CD4-positive, CD25-positive, alpha-beta regulatory T cell (primary cell): Measurements from ENCODE around the gene SCLY. TPM values are rescaled to one million over a fixed set of nuclear protein-coding genes. Genes with fewer than 3 reads are reported as not detected.
A peak's percentile ranks its signal among the peaks of the same experiment; 100 is the strongest.

ENCODE experiments used
- ATAC-seq, 2 donors: fragments of 150-1000 bp; cut with Tn5 transposase; one replicate each; pipeline ENCODE4 v1.10.0; 2021; ENCODE audit warnings: low read depth in 2 of 2, moderate number of reproducible peaks in 2 of 2, moderate library complexity in 1 of 2
- DNase-seq, 3 donors: peaks; one replicate each; pipeline versions ENCODE4 v3.0.0 to v3.0.0-alpha.2; 2012 to 2022; ENCODE audit warnings: mixed read lengths in 1 of 3
- H3K27ac ChIP-seq: one replicate; pipeline ENCODE4 v1.7.0; 2013; ENCODE audit warnings: mild to moderate bottlenecking, low read length; ENCODE audit not compliant: insufficient read depth, poor library complexity, severe bottlenecking
- H3K27me3 ChIP-seq: one replicate; pipeline ENCODE4 v1.7.0; 2013; ENCODE audit warnings: low read length; ENCODE audit not compliant: control insufficient read depth, insufficient read depth
- H3K36me3 ChIP-seq: one replicate; pipeline ENCODE4 v1.7.0; 2013; ENCODE audit warnings: mild to moderate bottlenecking, low read length, moderate library complexity; ENCODE audit not compliant: control insufficient read depth, insufficient read depth
- H3K4me1 ChIP-seq: 2 replicates; pipeline ENCODE4 v1.7.0; 2013; ENCODE audit warnings: mild to moderate bottlenecking, low read length; ENCODE audit not compliant: insufficient read depth, control insufficient read depth, poor library complexity, severe bottlenecking
- H3K4me3 ChIP-seq: one replicate; pipeline ENCODE4 v1.7.0; 2013; ENCODE audit warnings: low read depth, mild to moderate bottlenecking, low read length, moderate library complexity
- H3K9me3 ChIP-seq, 2 experiments: 1 replicate in 1 of 2; 2 replicates in 1 of 2; pipeline ENCODE4 v1.7.0; 2013; ENCODE audit warnings: low read length in 2 of 2, mild to moderate bottlenecking in 1 of 2, moderate library complexity in 1 of 2; ENCODE audit not compliant: control insufficient read depth in 2 of 2
- H3K27ac Mint-ChIP-seq, 3 donors: one replicate each; pipeline ENCODE4 v1.8.0; 2020 to 2022; ENCODE audit warnings: mild to moderate bottlenecking in 3 of 3, mixed read lengths in 3 of 3, moderate library complexity in 2 of 3
- H3K27me3 Mint-ChIP-seq: one replicate; pipeline ENCODE4 v1.8.0; 2022; ENCODE audit warnings: mild to moderate bottlenecking, mixed read lengths
- H3K36me3 Mint-ChIP-seq: one replicate; pipeline ENCODE4 v1.8.0; 2020; ENCODE audit warnings: mixed read lengths
- H3K4me1 Mint-ChIP-seq, 4 donors: one replicate each; pipeline ENCODE4 v1.8.0; 2020 to 2022; ENCODE audit warnings: mixed read lengths in 4 of 4, mild to moderate bottlenecking in 1 of 4
- H3K4me3 Mint-ChIP-seq, 4 donors: one replicate each; pipeline ENCODE4 v1.8.0; 2020 to 2022; ENCODE audit warnings: mild to moderate bottlenecking in 4 of 4, mixed read lengths in 4 of 4, moderate library complexity in 3 of 4
- H3K9me3 Mint-ChIP-seq, 7 donors: one replicate each; pipeline ENCODE4 v1.8.0; 2020 to 2022; ENCODE audit warnings: mixed read lengths in 7 of 7, mild to moderate bottlenecking in 3 of 7, moderate library complexity in 2 of 7
- polyA plus RNA-seq, 4 donors: library from polyadenylated mRNA; unstranded; fragments of 300-500 nt; fragmentation: Illumina TruSeq; gene quantifications; one replicate each; pipeline ENCODE4 v1.2.3, GENCODE V29; 2021
- total RNA-seq: library from RNA; stranded (reverse); gene quantifications from one replicate; pipeline ENCODE4 v1.2.3, GENCODE V29; 2022

Gene SCLY
- total and polyA plus RNA-seq, 5 donors from 2014 or later = 10.3 to 17.8 (median 15.6) TPM

- Mint-ChIP-seq H3K9me3 (no peaks in the 10 kb centered on the region), H3K27me3 (no peaks in the 10 kb centered on the region), H3K4me1 (peaks cover 0 to 8% (median 2%) of the 10 kb centered on the region in 4 donors), H3K4me3 (no peak overlapping the region), H3K27ac (peak overlapping the region in 1 of 3 donors; percentile 15), H3K36me3 (peaks cover 65% of the 10 kb centered on the region)
- H3K9me3 ChIP-seq = no peaks in the 10 kb centered on the region
- H3K27me3 ChIP-seq = no peaks in the 10 kb centered on the region
- peaks cover 45% of the 10 kb centered on the region for H3K36me3 ChIP-seq
- no peaks in the 10 kb centered on the region for H3K4me1 ChIP-seq
- DNase-seq (no peak), ATAC-seq (no peak)
- H3K4me3 ChIP-seq = no peak overlapping the region
- H3K27ac ChIP-seq = no peak overlapping the region
Observed at GRCh38 chr2:238040918-238041317, 19.9 kb upstream of the SCLY start.

GRCh38 chr2:238042090-238042489 is 18.7 kb upstream of the SCLY start:
- H3K36me3 ChIP-seq = peaks cover 39% of the 10 kb centered on the region
- no peaks in the 10 kb centered on the region for H3K27me3 ChIP-seq
- H3K27ac ChIP-seq = peak overlapping the region; percentile 23
- Mint-ChIP-seq H3K4me3 (no peak overlapping the region), H3K27ac (no peak overlapping the region), H3K4me1 (peaks cover 0 to 8% (median 3%) of the 10 kb centered on the region in 4 donors), H3K9me3 (peaks cover 0 to 6% (median 0%) of the 10 kb centered on the region in 7 donors), H3K36me3 (peaks cover 70% of the 10 kb centered on the region), H3K27me3 (no peaks in the 10 kb centered on the region)
- no peak overlapping the region for H3K4me3 ChIP-seq
- ATAC-seq = no peak
- H3K9me3 ChIP-seq = no peaks in the 10 kb centered on the region
- DNase-seq = peak in 1 of 3 donors; percentile 20
- H3K4me1 ChIP-seq = no peaks in the 10 kb centered on the region

DNA sequence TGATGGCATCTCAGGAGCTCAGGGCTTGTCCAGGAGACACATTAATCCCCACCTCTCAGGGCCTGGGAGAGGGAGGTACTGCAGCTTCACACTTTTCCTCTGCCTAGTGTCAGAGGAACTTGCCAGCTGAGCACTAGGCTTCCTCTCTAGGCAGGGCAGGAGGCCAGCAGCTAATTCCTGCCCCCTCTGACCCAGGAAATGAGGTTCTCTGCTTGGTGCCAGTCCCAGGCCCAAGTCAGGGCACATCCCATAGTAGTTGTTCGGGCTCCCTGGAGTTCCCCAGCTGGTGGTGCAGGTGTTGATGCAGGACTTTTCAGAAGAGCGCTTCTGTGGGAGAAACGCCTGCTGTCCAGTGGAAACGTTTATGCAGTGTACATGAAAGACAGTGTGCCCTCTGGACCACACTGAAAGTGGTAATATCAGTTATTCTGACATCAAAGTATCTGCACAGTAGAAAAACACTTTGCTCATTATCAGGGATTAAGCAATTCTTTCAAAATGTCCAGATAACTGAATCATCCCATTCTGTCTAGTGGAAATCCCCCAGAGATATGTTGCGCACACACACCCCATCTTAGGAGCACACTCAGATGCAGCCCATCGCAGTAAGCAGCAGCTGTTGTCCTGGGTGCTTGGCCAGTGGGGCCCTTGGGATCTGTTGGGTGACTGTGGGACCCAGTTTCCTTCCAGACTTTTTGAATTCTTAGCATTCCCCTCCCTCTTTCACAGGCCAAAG is 17.8 kb upstream of the SCLY start:
- Mint-ChIP-seq H3K4me3 (no peak overlapping the region), H3K9me3 (peaks cover 0 to 9% (median 4%) of the 10 kb centered on the region in 7 donors), H3K4me1 (peaks cover 0 to 8% (median 3%) of the 10 kb centered on the region in 4 donors), H3K36me3 (peaks cover 68% of the 10 kb centered on the region), H3K27me3 (no peaks in the 10 kb centered on the region), H3K27ac (peak overlapping the region in 2 of 3 donors; percentile 14 to 79)
- DNase-seq = no peak
- no peak overlapping the region for H3K27ac ChIP-seq
- ATAC-seq = no peak
- no peaks in the 10 kb centered on the region for H3K4me1 ChIP-seq
- H3K36me3 ChIP-seq = peaks cover 31% of the 10 kb centered on the region
- peaks cover 0 to 1% of the 10 kb centered on the region in 2 experiments for H3K9me3 ChIP-seq
- no peak overlapping the region for H3K4me3 ChIP-seq
- H3K27me3 ChIP-seq = no peaks in the 10 kb centered on the region

- Mint-ChIP-seq H3K4me3 (no peak overlapping the region), H3K9me3 (peaks cover 0 to 13% (median 5%) of the 10 kb centered on the region in 7 donors), H3K4me1 (peaks cover 0 to 8% (median 3%) of the 10 kb centered on the region in 4 donors), H3K36me3 (peaks cover 67% of the 10 kb centered on the region), H3K27ac (peak overlapping the region in 1 of 3 donors; percentile 23), H3K27me3 (no peaks in the 10 kb centered on the region)
- DNase-seq (no peak), ATAC-seq (no peak)
- no peak overlapping the region for H3K4me3 ChIP-seq
- H3K36me3 ChIP-seq = peaks cover 24% of the 10 kb centered on the region
- no peaks in the 10 kb centered on the region for H3K4me1 ChIP-seq
- peaks cover 5 to 8% of the 10 kb centered on the region in 2 experiments for H3K9me3 ChIP-seq
- no peaks in the 10 kb centered on the region for H3K27me3 ChIP-seq
- no peak overlapping the region for H3K27ac ChIP-seq
Observed at GRCh38 chr2:238043851-238044250, 16.9 kb upstream of the SCLY start.

DNA sequence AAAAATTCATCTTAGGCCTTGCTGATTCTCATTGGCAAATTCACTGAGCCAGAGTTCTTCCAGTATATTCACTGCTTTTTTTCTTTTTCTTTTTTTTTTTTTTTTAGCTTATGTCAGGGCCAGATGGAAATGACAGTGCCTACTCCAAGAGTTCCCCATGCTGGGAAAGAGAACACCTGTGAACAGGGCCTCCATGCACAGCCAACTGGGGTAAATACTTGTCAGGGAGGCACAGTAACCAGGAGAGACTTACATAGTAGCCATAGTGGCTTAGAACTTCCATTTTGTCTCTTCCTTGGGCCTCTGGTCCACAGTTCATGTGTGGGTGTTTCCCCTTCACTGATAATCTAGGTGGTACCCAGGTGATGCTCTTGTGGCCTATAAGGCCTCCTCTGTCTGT is 15.2 kb upstream of the SCLY start:
- peaks cover 19% of the 10 kb centered on the region for H3K36me3 ChIP-seq
- Mint-ChIP-seq H3K27me3 (no peaks in the 10 kb centered on the region), H3K4me1 (peaks cover 0 to 8% (median 3%) of the 10 kb centered on the region in 4 donors), H3K4me3 (no peak overlapping the region), H3K9me3 (peaks cover 0 to 16% (median 5%) of the 10 kb centered on the region in 7 donors), H3K27ac (peak overlapping the region in 1 of 3 donors; percentile 76), H3K36me3 (peaks cover 61% of the 10 kb centered on the region)
- H3K4me1 ChIP-seq = no peaks in the 10 kb centered on the region
- H3K27ac ChIP-seq = no peak overlapping the region
- DNase-seq (no peak), ATAC-seq (no peak)
- no peak overlapping the region for H3K4me3 ChIP-seq
- H3K9me3 ChIP-seq = peaks cover 5 to 8% of the 10 kb centered on the region in 2 experiments
- no peaks in the 10 kb centered on the region for H3K27me3 ChIP-seq

- H3K4me3 ChIP-seq = no peak overlapping the region
- H3K27ac ChIP-seq = no peak overlapping the region
- H3K36me3 ChIP-seq = peaks cover 18% of the 10 kb centered on the region
- ATAC-seq (no peak), DNase-seq (no peak)
- no peaks in the 10 kb centered on the region for H3K4me1 ChIP-seq
- peaks cover 0 to 16% (median 5%) of the 10 kb centered on the region in 7 donors for H3K9me3 Mint-ChIP-seq
- peaks cover 50% of the 10 kb centered on the region for H3K36me3 Mint-ChIP-seq
- peaks cover 9% of the 10 kb centered on the region for H3K27me3 Mint-ChIP-seq
- peak overlapping the region in 1 of 3 donors; percentile 65 for H3K27ac Mint-ChIP-seq
- H3K4me1 Mint-ChIP-seq = peaks cover 0 to 6% (median 0%) of the 10 kb centered on the region in 4 donors
- H3K9me3 ChIP-seq = peaks cover 5 to 8% of the 10 kb centered on the region in 2 experiments
- no peaks in the 10 kb centered on the region for H3K27me3 ChIP-seq
- H3K4me3 Mint-ChIP-seq = no peak overlapping the region
Observed at GRCh38 chr2:238046725-238047270, 14.0 kb upstream of the SCLY start.

DNA sequence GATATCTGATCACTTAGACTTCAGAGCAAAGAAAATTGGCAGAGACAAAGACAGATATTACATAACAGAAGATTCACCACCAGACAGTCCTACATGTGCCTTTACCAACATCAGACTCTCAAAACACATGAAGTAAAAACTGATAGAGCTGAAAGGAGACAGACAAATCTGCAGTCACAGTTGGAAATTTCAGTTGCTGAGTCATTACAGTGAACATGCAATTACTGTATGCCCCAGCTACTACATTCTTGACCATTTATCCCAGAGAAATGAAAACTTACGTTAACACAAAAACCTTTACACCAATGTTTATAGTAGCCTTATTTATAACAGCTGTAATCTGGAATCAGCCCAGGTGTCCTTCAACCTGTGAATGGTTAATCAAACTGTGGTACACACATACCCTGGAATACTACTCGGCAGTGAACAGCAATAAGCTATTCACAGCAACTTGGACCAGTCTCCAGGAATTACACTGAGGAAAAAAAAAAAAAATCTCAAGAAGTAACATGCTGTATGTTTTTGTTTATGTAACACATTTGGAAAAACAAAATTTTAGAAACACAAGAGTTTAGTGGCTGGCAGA is 7.5 kb upstream of the SCLY start:
- ATAC-seq (no peak), DNase-seq (no peak)
- no peaks in the 10 kb centered on the region for H3K36me3 Mint-ChIP-seq
- H3K9me3 ChIP-seq = peaks cover 4 to 5% of the 10 kb centered on the region in 2 experiments
- no peaks in the 10 kb centered on the region for H3K36me3 ChIP-seq
- no peak overlapping the region for H3K4me3 Mint-ChIP-seq
- no peak overlapping the region for H3K27ac Mint-ChIP-seq
- no peak overlapping the region for H3K27ac ChIP-seq
- H3K27me3 Mint-ChIP-seq = peaks cover 34% of the 10 kb centered on the region
- H3K4me1 ChIP-seq = no peaks in the 10 kb centered on the region
- peaks cover 0 to 5% (median 1%) of the 10 kb centered on the region in 4 donors for H3K4me1 Mint-ChIP-seq
- peaks cover 0 to 7% (median 1%) of the 10 kb centered on the region in 7 donors for H3K9me3 Mint-ChIP-seq
- H3K4me3 ChIP-seq = no peak overlapping the region
- peaks cover 3% of the 10 kb centered on the region for H3K27me3 ChIP-seq
